MCF 10A (cell line): ENCODE results near the gene ZACN. TPM values are rescaled to one million over a fixed set of nuclear protein-coding genes. Genes with fewer than 3 reads are reported as not detected.

Experiments used
- BruUV-seq: library from RNA; stranded (reverse); fragments of 400-500 nt; replicated peaks from 2 replicates; lab custom pipeline; 2021; lab: Mats Ljungman, UMichigan
- CTCF ChIA-PET: fragments of 300-600 bp; sonication (Branson Sonifier 250); formaldehyde crosslinking; extraction: SDS; loops from one replicate; lab custom pipeline; 2021; ENCODE audit warnings: antibody characterized with exemption, inconsistent platforms; lab: Yijun Ruan, JAX
- POLR2A ChIA-PET: fragments of 300-600, 350-650 bp; sonication (Branson Sonifier 250); formaldehyde crosslinking; extraction: SDS; loops from one replicate; lab custom pipeline; 2020; ENCODE audit warnings: antibody characterized with exemption, inconsistent platforms; lab: Yijun Ruan, JAX
- DNase-seq: peaks from one replicate; pipeline ENCODE4 v3.0.0-alpha.2; 2018; ENCODE audit not compliant: unreplicated experiment
- H3K27ac Mint-ChIP-seq: one replicate; pipeline ENCODE4 v1.8.0; 2022; ENCODE audit warnings: mild to moderate bottlenecking, low read depth, mixed read lengths; ENCODE audit not compliant: unreplicated experiment
- H3K27me3 Mint-ChIP-seq: one replicate; pipeline ENCODE4 v1.8.0; 2022; ENCODE audit warnings: mixed read lengths; ENCODE audit not compliant: insufficient read depth, unreplicated experiment
- H3K36me3 Mint-ChIP-seq: one replicate; pipeline ENCODE4 v1.8.0; 2022; ENCODE audit warnings: mild to moderate bottlenecking, moderate library complexity, mixed read lengths; ENCODE audit not compliant: insufficient read depth, unreplicated experiment
- H3K4me1 Mint-ChIP-seq: one replicate; pipeline ENCODE4 v1.8.0; 2022; ENCODE audit warnings: mixed read lengths; ENCODE audit not compliant: insufficient read depth, unreplicated experiment
- H3K4me3 Mint-ChIP-seq: one replicate; pipeline ENCODE4 v1.8.0; 2022; ENCODE audit warnings: mild to moderate bottlenecking, moderate library complexity, mixed read lengths; ENCODE audit not compliant: unreplicated experiment
- H3K9me3 Mint-ChIP-seq: one replicate; pipeline ENCODE4 v1.8.0; 2022; ENCODE audit warnings: mixed read lengths; ENCODE audit not compliant: unreplicated experiment
- CTCF ChIP-seq: fragments of 200-600 bp; IDR thresholded peaks from one replicate; pipeline ENCODE4 v1.8.0; 2022; ENCODE audit warnings: antibody characterized with exemption, mild to moderate bottlenecking; ENCODE audit not compliant: unreplicated experiment
- intact Hi-C: fragments of 100-400 bp; cut with micrococcal nuclease; formaldehyde crosslinking; loops from 2 replicates; pipeline ENCODE4 v1.14.1; 2022
- total RNA-seq: library from RNA; stranded (reverse); gene quantifications from 2 replicates; pipeline ENCODE4 v1.2.3, GENCODE V29; 2022

ZACN gene
- total RNA-seq, 1 experiment from 2014 or later: not detected

DNA sequence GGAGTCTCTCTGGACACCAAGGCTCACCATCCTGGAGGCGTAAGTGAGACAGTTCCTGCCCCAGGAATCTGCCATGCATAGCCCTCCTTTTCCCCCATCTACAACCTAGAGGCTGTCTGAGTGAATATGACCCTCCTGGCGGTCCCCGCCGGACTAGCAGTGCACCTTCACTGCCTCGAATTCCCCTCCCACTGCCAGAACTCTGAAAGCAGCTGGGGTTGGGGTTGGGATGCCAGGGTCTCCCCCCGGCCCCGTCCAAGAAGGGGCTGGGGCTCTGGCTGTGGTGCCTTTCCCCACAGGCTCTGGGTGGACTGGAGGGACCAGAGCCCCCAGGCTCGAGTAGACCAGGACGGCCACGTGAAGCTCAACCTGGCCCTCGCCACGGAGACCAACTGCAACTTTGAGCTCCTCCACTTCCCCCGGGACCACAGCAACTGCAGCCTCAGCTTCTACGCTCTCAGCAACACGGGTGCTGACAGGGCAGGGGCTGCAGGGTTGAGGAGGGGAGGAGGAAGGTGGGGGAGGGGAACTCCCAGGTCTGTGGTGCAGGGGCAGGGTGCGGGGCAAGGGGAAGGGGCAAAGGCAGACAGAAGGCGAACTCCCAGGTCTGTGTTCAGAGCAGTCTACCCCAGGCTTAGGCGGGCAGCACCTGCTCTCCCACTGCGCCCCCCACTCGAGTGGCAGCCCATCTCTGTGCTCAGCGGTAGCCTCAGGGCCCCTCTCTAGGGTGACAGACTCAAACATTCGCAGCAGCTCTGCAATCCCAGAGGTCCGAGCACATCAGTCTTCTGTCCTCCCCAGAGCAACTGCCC, 1.2 kb downstream of the ZACN start:
- no peak overlapping the region for H3K4me3 Mint-ChIP-seq
- no peak for DNase-seq
- peaks cover under 1% of the 10 kb centered on the region for H3K4me1 Mint-ChIP-seq
- ChIA-PET CTCF (interaction anchor here (0.6 to 1.3 kb wide), 6 partner anchors 66 to 634 kb away, joined by 3 to 4 read pairs (median 3); no protein-coding TSS in a partner anchor), POLR2A (interaction anchor here (1.0 to 3.5 kb wide), 3 partner anchors 23 to 60 kb away, joined by 3 to 12 read pairs (median 3); no protein-coding TSS in a partner anchor)
- no TSS peak for BruUV-seq
- intact Hi-C loops: no loop called here
- no peak overlapping the region for H3K27ac Mint-ChIP-seq
- H3K27me3 Mint-ChIP-seq: peaks cover 45% of the 10 kb centered on the region
- TF ChIP-seq CTCF: no peak
- H3K36me3 Mint-ChIP-seq: peaks cover 14% of the 10 kb centered on the region
- no peaks in the 10 kb centered on the region for H3K9me3 Mint-ChIP-seq

- no peak overlapping the region for H3K4me3 Mint-ChIP-seq
- intact Hi-C loops: no loop called here
- peaks cover 21% of the 10 kb centered on the region for H3K36me3 Mint-ChIP-seq
- TF ChIP-seq CTCF: no peak
- no peak overlapping the region for H3K27ac Mint-ChIP-seq
- no TSS peak for BruUV-seq
- DNase-seq: no peak
- no peaks in the 10 kb centered on the region for H3K4me1 Mint-ChIP-seq
- ChIA-PET CTCF (interaction anchor here (0.6 to 1.3 kb wide), 4 partner anchors 66 to 633 kb away, joined by 3 to 4 read pairs (median 4); no protein-coding TSS in a partner anchor), POLR2A (interaction anchor here (1.1 kb wide), 1 partner anchor 10 kb away, joined by 3 read pairs; no protein-coding TSS in a partner anchor)
- peaks cover 39% of the 10 kb centered on the region for H3K27me3 Mint-ChIP-seq
- H3K9me3 Mint-ChIP-seq: no peaks in the 10 kb centered on the region
Observed at GRCh38 chr17:76080768-76081287, 1.8 kb downstream of the ZACN start.

DNA sequence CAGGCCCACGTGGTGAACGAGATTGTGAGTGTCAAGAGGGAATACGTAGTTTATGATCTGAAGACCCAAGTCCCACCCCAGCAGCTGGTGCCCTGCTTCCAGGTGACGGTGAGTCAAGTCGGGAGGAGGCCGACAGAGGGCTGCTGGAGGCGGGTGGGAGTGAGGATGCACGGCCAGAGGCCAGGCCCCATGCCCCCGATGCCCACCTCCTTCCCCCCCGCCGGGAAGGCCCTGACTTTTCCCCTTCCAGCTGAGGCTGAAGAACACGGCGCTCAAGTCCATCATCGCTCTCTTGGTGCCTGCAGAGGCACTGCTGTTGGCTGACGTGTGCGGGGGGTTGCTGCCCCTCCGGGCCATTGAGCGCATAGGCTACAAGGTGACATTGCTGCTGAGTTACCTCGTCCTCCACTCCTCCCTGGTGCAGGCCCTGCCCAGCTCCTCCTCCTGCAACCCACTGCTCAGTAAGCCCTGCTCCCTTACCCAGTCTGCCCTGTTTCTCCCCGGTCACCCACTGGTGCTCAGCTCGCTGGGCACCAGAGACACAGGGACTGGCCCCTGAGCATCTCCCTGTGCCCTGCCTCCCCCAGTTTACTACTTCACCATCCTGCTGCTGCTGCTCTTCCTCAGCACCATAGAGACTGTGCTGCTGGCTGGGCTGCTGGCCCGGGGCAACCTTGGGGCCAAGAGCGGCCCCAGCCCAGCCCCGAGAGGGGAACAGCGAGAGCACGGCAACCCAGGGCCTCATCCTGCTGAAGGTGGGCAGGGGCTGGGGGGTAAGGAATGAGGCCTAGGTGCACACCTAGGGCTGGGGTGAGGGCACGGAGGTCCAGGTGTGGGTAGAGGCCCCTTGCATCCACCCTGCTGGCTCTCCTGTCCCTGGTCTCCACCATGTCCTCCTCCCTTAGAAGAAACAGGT, 2.6 kb downstream of the ZACN start:
- intact Hi-C loops: no loop called here
- no peak for DNase-seq
- ChIA-PET CTCF (interaction anchor here (0.8 to 1.3 kb wide), 2 partner anchors 67 to 218 kb away, joined by 3 to 4 read pairs; no protein-coding TSS in a partner anchor), POLR2A (interaction anchor here (0.6 to 1.1 kb wide), 3 partner anchors 9 to 71 kb away, joined by 3 read pairs; no protein-coding TSS in a partner anchor)
- Mint-ChIP-seq H3K4me1 (no peaks in the 10 kb centered on the region), H3K9me3 (no peaks in the 10 kb centered on the region), H3K36me3 (peaks cover 22% of the 10 kb centered on the region), H3K4me3 (no peak overlapping the region), H3K27ac (no peak overlapping the region), H3K27me3 (peaks cover 31% of the 10 kb centered on the region)
- BruUV-seq: TSS peak; percentile 5
- TF ChIP-seq CTCF: no peak
